Fibroblast of skin of abdomen (primary cell): ENCODE results near the gene MYH9.

Experiments
- DNase-seq: peaks from one replicate; pipeline ENCODE4 v3.0.0-alpha.2; 2013

MYH9 gene

GRCh38 chr22:36306227-36306626, 81.5 kb downstream of the MYH9 start:
- no peak for DNase-seq

DNA sequence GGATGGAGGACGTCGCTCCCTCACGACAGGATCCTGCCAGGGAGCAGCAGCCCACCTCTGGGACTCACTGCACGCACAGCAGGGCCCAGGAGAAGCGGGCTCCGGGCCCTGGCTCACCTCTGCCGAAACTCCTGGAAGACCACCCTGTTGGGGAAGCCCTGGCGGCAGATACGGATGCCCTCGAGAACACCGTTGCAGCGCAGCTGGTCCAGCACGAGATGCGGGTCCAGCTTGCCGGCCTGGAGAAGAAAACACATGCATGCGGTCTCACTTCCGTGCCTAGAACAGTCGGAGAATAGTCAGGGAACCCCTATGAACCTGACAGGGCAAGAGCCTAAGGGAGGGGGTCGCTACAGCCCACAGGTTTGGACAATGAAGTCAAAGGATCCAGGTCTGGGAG, 82.0 kb downstream of the MYH9 start:
- DNase-seq, result no peak

- no peak for DNase-seq
These were observed 83.3 kb downstream of the MYH9 start for GRCh38 chr22:36304429-36304828.

- no peak for DNase-seq
These were observed 83.9 kb downstream of the MYH9 start for GRCh38 chr22:36303874-36304273.

GRCh38 chr22:36303115-36303467, 84.7 kb downstream of the MYH9 start:
- DNase-seq, result no peak

DNA sequence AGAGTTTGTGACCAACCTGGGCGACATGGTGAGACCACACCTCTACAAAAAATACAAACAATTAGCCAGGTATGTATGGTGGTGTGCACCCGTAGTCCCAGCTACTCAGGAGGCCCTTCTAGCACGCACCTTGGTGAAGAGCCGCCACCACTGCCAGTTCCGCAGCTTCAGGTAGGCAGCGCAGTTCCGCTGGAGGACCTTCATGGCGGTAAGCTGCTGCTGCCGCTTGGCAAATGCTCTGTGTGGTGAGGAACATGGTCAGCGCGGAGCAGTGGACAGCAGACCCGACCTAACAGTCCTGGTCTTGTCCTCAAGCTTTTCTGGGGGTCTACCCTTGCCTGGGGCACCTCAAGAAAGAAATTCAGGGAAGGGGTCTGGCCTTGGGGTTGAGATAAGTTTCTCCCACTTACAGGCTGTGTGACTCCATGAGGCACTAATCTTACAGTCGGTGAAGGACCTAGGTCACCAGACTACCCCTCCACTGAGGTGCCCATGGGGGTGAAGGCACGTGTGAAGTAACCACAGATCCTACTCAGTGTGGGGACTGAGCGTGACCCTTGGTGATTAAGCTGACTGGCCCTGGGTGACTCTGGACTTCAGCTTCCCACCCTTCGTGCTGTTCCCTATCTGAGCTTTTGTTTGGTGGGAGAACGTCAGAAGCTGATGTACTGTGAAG, 85.2 kb downstream of the MYH9 start:
- DNase-seq, result no peak

DNA sequence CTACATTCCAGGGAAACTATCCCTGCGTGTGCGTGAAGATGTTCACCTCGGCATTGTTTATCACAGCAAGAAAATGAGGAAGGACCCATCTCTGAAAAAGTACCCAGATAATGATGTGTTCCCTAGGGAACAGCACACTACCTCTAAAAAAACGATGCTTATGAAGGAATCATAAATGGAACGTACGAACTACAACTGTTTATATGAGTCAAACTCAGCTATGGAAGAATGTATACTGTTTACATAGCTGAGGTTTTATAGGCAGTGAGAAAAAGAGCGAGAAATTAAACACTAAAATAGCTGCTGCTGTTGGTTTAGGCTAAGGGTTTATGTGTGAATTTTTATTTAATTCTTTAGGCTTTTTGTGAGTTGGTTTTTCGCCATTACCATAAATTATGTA, 85.9 kb downstream of the MYH9 start:
- peak; percentile 48 for DNase-seq

- peak; percentile 52 for DNase-seq
These were observed 86.4 kb downstream of the MYH9 start for GRCh38 chr22:36301384-36301828.

DNA sequence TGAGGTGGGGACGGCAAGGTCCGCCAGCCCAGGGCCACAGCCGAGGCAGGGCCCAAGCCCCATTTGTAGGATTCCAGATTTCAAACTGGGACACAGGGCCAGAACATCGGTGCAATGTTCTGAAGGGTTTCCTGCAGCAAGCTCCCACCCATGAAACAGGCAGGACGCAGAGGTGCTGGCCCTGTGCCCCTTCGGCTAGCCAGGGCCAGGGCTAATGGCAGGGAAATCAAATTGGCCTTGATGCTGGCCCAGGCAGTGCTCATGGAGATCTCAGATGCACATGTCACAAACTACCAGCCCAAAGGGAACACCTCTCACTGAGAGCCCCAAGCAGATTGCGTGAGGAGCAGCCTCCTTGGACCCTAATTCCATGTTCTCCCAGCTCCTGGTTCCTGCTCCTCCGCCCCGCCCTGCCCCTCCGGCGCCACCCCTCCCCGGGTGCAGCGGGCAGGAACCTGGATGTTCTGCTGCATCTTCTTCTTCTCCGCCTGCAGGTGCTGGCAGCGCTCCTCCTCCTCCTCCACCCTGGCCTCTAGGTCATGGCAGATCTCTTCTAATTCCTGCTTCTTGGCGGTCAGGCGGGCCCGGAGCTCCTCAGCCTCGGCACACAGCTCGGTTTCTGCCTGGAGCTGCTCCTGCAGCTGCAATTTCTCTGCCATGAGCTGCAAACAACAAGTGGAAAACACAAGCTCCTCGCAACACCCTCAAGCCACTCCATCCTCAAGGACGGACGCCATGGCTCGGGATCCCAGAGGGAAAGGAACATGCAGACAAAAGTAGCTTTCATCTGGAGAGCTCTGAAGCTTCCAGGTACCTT, 87.2 kb downstream of the MYH9 start:
- DNase-seq, result no peak

- no peak for DNase-seq
These were observed 87.9 kb downstream of the MYH9 start for GRCh38 chr22:36299911-36300310.

DNA sequence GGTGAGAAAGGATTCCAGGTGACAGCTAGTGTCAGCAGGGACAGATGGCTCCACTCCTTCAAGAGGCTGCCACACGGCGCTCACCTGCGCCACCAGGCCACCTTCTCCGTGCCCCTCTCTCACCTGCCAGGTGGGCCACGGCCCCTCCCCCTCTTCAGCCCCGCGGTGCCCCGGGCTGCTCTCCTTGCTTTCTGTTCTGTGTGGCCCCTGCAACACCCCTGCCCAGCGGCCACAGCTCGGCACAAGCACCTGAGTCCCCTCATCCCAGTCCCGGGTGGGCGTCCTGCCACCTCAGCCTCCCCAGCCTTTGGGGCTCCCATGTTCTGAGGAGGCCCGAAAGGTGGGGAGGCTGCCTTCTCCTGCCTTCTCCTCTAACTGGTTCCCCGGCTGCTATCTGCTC, 88.5 kb downstream of the MYH9 start:
- no peak for DNase-seq

DNA sequence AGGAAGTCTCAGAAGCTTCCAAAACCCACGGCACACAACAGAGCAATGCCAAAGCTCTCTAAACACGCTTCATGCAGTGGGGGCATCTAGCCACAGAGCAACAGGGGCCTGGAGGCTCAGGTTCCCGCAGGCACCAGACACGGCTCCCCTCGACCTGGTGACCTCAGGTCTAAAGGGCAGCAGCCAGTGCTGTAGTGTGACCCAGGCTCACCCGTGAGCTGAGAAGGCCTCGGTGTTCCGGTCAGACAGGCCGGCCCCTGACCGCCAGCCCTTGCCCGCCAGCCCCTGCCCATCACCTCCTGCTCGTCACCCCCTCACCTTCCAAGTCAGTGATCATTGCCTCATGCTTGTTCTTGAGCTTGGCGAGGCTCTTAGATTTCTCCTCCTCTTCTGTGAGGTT, 89.2 kb downstream of the MYH9 start:
- no peak for DNase-seq

DNA sequence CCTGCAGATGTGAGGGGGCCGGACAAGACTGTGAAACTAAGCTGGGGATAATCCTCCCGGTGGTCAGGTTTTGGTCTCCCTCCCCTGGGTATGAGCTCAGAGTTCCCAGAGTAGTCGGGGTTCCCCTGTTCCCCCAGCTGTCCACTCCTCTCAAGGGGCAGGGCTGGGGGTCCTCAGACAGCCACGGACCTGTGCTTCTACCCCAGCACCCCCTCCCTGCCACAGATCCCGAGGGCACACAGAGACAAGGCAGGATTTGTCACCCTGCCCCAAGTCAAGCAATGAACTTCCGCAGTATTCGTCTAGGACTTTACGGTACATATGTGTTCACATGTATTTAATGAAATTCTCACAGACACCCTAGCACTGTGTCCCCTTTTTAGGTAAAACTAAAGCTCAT, 89.6 kb downstream of the MYH9 start:
- DNase-seq, result no peak

DNA sequence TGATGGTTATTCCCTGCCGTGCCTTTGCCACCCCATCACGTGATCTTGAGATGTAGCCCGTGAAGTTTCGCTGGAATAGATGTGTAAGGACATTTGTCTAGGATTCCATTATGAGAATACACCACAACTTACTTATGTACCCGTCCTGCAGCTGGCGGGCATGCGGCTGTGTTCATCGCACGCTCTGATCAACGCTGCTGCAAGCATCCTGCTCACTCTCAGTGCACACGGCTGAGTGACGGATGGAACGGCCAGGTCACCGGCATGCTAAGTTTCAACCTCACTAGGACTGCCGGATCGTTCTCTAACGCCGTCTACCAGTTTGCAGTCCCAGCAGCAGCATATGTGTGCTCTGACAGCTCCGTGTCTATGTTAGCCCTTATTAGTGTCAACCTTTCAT, 90.2 kb downstream of the MYH9 start:
- no peak for DNase-seq

GRCh38 chr22:36296690-36297089, 91.1 kb downstream of the MYH9 start:
- DNase-seq, result no peak

DNA sequence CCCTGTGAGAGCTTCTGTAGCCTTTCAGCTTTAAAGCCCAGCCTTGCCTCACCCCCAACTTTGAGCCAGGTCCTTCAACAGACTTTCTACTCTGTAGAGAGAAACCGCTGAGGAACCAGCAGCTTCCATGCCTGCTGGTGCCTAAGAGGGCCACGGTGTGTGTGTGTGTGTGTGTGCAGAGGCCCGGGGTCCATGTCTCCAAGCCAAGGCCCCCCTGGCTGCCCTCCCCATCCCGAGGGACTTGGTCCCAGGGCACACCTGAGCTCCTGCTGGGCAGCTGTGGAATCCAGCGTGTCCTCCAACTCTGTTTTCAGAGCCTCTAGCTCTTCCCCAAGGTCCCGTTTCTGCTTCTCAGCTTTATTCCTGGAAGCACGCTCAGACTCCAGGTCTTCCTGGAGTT, 92.5 kb downstream of the MYH9 start:
- DNase-seq, result no peak

- DNase-seq, result no peak
These were observed 93.0 kb downstream of the MYH9 start for GRCh38 chr22:36294801-36295200.

GRCh38 chr22:36294293-36294620, 93.5 kb downstream of the MYH9 start:
- no peak for DNase-seq

DNA sequence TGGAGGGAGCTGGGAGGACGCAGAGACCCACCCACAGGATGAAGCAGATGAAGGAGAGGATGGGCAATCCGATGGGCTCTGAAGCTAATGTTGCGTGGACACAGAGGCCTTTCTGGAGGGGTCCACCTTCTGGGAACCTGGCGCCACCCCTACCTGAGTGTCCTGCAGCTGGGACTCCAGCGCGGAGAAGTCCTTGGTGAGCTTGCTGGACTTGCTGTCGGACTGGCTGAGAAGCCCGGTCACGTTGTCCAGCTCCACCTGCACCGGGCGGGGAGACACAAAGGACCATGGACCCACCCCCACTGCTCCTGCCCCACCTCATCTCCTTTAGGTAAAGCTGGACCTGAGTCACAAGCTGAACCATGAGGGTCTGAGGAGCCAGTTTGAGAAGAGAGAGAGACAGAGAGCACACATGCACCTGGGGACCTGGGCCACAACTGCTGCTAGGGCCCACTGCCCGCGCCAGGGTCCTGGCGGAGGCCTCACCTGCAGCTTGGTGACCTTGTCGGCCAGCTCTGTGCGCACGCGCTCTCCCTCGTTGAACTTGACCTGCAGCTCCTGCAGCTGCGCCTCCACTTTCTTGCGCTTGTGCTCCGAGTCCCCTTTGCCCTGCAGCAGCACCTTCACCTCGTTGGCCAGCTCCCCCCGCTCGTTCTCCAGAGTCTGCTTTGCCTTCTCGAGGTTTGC, 94.0 kb downstream of the MYH9 start:
- no peak for DNase-seq

DNA sequence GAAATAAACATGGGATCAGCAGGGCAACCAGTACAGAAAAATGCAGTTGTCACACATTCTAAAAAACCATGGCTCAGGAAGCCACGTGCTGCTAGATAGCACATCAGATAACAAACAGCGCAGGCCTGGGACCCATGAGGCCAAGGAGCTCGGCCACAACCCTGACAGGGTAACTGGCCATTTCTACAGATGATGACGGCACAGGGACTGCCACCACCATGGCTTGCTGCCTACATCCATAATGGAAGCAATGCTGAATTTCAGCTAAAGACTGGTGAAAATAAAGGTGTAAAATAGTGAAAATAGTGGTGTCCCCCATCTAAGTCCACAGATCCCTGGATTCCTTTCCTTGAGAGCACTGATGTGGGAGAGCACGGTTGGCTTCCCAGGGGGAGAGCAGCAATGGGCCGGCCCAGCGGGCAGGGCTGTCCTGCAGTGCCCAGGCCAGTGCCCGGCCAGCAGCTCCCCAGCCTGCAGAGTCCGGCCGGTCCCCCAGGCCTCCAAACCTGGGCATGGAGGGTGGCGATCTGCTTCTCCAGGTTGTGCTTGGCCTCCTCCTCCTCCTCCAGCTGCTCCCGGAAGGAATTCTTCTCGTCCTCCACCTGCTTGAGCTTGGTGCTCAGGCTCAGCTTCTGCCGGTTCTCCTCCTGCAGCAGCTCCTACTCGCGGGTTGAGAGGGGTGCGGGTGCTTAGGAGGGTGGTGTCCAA, 94.8 kb downstream of the MYH9 start:
- no peak for DNase-seq

DNA sequence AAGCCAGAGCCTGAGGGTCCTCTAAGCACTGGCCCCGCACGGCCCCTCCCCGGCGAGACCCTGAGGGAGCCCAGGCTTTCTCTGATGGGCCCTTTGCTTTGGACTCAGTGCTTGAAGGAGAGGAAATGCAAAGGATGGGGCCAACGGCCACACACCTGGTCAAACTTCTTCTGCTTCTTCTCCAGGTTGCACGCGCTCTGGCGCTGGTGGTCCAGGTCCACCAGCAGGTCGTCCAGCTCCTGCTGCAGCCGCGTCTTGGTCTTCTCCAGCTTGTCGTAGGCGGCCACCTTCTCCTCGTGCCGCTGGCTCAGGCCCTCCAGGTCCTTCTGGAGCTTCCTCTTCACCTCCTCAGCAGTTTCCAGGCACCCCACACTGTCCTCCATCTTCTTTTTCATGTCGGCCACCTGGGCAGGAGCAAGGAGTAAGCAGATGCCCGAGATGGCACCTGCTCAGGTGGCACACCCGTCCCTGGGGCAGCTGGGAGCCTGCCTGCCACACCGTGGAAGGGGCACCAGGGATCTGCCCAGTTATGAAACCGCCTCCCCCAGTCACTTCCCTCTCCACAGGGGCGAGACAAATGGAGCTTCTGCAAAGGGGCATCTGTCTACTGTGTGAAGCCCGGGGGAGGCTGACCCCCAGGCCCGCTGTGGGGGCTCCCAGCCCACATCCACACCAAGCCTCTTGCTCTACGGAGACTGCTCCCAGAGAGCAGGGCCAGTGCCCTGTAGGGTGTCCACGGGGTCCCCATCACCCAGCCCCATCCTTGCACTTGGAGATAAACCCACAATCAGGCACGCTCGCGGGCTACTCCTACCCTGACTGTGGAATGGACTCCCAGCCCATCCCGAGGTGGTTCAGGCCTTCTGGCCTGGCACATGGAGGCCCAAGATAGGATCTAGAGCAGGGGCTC, 95.7 kb downstream of the MYH9 start:
- DNase-seq, result no peak
